Thyroid gland (tissue), 4 donors: ENCODE results near the gene TIMM50. TPM values are rescaled to one million over a fixed set of nuclear protein-coding genes. Genes with fewer than 3 reads are reported as not detected.
A peak's percentile ranks its signal among the peaks of the same experiment; 100 is the strongest.
"Not testable (repeated sequence)": the region's sequence is repeated elsewhere in the genome, so short reads cannot be mapped to it uniquely, and the experiment has no call there.

ENCODE experiments used
- DNase-seq, 2 donors: peaks; one replicate each; pipeline ENCODE4 v3.0.0-alpha.2; 2019
- H3K27ac ChIP-seq, 3 donors: fragments of 200-600 bp; sonication (generic); 1 replicate in 2 of 3; 2 replicates in 1 of 3; pipeline ENCODE4 v1.5.1; 2016 to 2019; ENCODE audit warnings: mild to moderate bottlenecking in 1 of 3, moderate library complexity in 1 of 3
- H3K27me3 ChIP-seq: fragments of 200-600 bp; sonication (generic); one replicate; pipeline ENCODE4 v1.5.1; 2019
- H3K36me3 ChIP-seq, 2 donors: fragments of 200-600 bp; sonication (generic); one replicate each; pipeline ENCODE4 v1.5.1; 2016 to 2019
- H3K4me1 ChIP-seq, 2 donors: fragments of 200-600 bp; sonication (generic); one replicate each; pipeline ENCODE4 v1.5.1; 2017 to 2019
- H3K4me3 ChIP-seq, 3 donors: fragments of 200-600 bp; sonication (generic); replicated peaks in 1 of 3; 1 replicate in 2 of 3; 2 replicates in 1 of 3; pipeline ENCODE4 v1.5.1; 2016; ENCODE audit warnings: mild to moderate bottlenecking in 1 of 3
- H3K9me3 ChIP-seq: fragments of 200-600 bp; sonication (generic); one replicate; pipeline ENCODE4 v1.5.1; 2017
- POLR2A ChIP-seq, 2 donors: fragments of 450-650 bp; IDR thresholded peaks; one replicate each; pipeline ENCODE4 v1.6.1; 2017; ENCODE audit warnings: antibody characterized with exemption in 2 of 2, mild to moderate bottlenecking in 2 of 2, moderate library complexity in 1 of 2
- WGBS, 2 donors: methylation state at CpG; one replicate each; pipeline ENCODE4 v1.1.5; 2017; 5-methylcytosine and 5-hydroxymethylcytosine counted together
- intact Hi-C: fragments of 100-400 bp; cut with DNase I; formaldehyde crosslinking; loops from one replicate; pipeline ENCODE4 v1.15.1; 2023
- total RNA-seq, 4 donors: library from RNA; depleted of rRNA; stranded (reverse); fragments of >200 nt; gene quantifications; one replicate each; pipeline ENCODE4 v1.2.3, GENCODE V29; 2016
- TF ChIP-seq, protein P1 (sequence below), 6 experiments: fragments of 200-600 bp in 3 of 6; fragments of 450-650 bp in 3 of 6; sonication (generic) in 3 of 6; IDR thresholded peaks; one replicate each; pipeline ENCODE4 v1.5.1; 2016 to 2019; ENCODE audit warnings: antibody characterized with exemption in 6 of 6, mild to moderate bottlenecking in 2 of 6, inconsistent platforms in 1 of 6, moderate library complexity in 1 of 6

The TIMM50 gene
- total RNA-seq, 4 donors from 2014 or later: 74.4 to 86.5 (median 84.5) TPM

DNA sequence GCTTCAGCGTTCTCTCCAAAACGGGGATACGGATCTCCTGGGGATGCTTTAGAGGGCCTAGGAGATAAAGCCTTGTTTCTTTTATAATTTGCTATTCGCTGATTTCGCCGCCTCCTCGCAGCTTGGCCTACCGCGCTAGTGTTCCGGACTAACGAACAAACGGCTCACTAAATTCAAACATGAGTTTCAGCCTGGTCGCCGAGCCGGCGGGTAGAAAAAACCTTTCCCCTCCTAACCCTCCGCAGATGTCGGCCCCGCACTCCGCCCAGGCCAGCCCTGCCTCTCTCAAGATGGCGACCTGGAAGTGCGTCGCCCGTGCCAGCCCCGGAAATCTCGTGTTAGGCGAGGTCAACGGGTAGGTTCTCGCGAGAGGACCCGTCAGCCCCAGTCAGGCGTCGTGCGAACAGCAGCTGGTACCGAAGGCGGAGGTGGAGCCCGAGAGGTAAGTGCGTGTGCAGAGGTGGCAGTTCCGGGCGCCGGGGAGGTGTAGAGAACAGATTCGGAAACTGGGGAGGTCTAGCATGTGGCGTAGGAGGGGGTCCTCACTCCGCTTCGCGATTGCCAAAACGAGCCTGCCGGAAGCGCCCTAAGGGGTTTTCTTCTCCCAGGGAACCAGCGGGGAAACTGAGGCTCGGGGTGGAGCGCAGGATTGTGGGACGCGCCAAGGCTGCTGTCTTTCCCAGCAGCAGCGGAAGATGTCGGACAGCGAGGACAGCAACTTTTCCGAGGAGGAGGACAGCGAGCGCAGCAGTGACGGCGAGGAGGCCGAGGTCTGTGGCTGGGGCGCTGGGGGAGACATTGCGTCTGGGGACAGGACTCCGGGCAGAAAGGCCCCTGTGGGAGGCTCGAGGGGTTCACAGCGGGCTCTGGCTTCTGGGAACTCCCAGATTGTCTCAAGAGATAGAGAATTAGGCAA is 35.2 kb upstream of the TIMM50 start, which contains the start of gene SUPT5H:
TSS of gene SUPT5H (plus strand) at position 387 of the 916 bp plus-strand sequence. CDS start at position 696, 309 bp downstream.
- H3K4me3 ChIP-seq: peak within 1 kb of the TSS; percentile 71 to 86 (median 85)
- TF ChIP-seq POLR2A (IDR thresholded peaks at IDR 0.05): peak; percentile 55 to 95
- TF ChIP-seq, protein P1, sequence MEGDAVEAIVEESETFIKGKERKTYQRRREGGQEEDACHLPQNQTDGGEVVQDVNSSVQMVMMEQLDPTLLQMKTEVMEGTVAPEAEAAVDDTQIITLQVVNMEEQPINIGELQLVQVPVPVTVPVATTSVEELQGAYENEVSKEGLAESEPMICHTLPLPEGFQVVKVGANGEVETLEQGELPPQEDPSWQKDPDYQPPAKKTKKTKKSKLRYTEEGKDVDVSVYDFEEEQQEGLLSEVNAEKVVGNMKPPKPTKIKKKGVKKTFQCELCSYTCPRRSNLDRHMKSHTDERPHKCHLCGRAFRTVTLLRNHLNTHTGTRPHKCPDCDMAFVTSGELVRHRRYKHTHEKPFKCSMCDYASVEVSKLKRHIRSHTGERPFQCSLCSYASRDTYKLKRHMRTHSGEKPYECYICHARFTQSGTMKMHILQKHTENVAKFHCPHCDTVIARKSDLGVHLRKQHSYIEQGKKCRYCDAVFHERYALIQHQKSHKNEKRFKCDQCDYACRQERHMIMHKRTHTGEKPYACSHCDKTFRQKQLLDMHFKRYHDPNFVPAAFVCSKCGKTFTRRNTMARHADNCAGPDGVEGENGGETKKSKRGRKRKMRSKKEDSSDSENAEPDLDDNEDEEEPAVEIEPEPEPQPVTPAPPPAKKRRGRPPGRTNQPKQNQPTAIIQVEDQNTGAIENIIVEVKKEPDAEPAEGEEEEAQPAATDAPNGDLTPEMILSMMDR (IDR thresholded peaks at IDR 0.05): peak in 1 of 6 experiments; percentile 19
- H3K27me3 ChIP-seq: no peaks in the 10 kb centered on the region
- H3K9me3 ChIP-seq: no peaks in the 10 kb centered on the region
- H3K27ac ChIP-seq: peak within 1 kb of the TSS; percentile 84 to 90 (median 88)
- intact Hi-C loops: loop anchor here (10.0 kb wide), 1 partner anchor 89 kb away; the partner anchor contains the start of gene EID2B
- 0% methylated on average over 34 to 56 of the region's 68 CpGs for WGBS, 2 donors
- DNase-seq: peak; percentile 98
- H3K36me3 ChIP-seq: no peaks in the 10 kb centered on the region
- H3K4me1 ChIP-seq: peaks cover 21 to 25% of the 10 kb centered on the region in 2 donors

DNA sequence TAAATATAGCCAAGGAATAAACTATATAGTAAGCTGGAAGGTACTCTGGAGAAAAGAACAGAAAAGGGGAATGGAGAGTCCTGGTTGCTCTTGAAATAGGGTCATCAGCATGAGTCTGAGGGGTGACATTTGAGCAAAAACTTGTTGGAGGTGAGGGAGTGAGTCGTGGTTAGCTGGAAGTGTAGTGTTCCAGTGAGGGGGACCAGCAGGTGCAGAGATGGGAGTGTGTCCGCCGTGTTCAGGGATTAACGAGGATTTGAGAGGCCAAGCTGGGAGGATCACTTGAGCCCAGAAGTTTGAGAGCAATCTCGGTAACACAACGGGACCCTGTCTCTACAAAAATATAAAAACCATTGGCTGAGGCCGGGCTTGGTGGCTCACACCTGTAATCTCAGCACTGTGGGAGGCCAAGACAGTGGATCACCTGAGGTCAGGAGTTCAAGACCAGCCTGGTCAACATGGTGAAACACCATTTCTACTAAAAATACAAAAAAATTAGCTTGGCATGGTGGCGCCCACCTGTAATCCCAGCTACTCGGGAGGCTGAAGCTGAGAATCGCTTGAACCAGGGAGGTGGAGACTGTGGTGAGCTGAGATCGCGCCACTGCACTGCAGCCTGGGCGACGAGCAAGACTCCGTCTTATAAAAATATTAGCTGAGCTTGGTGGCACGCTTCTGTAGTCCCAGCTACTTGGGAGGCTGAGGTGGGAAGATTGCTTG is 34.1 kb upstream of the TIMM50 start:
- WGBS, 2 donors: 76 to 85% methylated on average over 16 of the region's 16 CpGs
- DNase-seq: no peak
- H3K4me3 ChIP-seq: peak overlapping the region in 2 of 3 donors; percentile 85 to 86
- no peaks in the 10 kb centered on the region for H3K36me3 ChIP-seq
- TF ChIP-seq, protein P1 (IDR thresholded peaks at IDR 0.05): no peak
- TF ChIP-seq POLR2A (IDR thresholded peaks at IDR 0.05): no peak
- intact Hi-C loops: loop anchor here (10.0 kb wide), 1 partner anchor 88 kb away; the partner anchor contains the start of gene EID2B
- no peaks in the 10 kb centered on the region for H3K27me3 ChIP-seq
- no peaks in the 10 kb centered on the region for H3K9me3 ChIP-seq
- peak overlapping the region in 1 of 3 donors; percentile 88 for H3K27ac ChIP-seq
- peaks cover 21 to 25% of the 10 kb centered on the region in 2 donors for H3K4me1 ChIP-seq

DNA sequence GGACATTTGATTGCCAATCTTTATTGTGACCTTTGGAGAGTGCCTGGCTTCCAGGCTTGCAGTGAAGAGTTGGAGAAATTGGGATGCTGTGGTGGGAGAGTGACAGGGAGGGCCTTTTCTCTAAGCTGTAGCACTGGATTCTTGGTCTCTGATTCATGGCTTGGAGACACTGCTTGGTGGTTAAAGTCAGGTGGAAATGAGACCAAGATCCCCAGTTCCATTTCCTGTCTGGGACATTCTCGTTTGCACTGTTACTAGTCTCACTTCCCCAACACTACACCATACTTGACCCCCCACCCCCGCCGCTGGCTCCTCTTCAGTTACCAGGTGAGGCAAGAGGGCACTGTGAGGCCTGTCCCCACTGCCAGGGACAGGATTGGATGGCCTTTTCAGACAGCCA is 32.4 kb upstream of the TIMM50 start:
- intact Hi-C loops: loop anchor here (10.0 kb wide), 1 partner anchor 87 kb away; the partner anchor contains the start of gene EID2B
- WGBS, 2 donors: 67 to 77% methylated on average over 3 of the region's 3 CpGs

DNA sequence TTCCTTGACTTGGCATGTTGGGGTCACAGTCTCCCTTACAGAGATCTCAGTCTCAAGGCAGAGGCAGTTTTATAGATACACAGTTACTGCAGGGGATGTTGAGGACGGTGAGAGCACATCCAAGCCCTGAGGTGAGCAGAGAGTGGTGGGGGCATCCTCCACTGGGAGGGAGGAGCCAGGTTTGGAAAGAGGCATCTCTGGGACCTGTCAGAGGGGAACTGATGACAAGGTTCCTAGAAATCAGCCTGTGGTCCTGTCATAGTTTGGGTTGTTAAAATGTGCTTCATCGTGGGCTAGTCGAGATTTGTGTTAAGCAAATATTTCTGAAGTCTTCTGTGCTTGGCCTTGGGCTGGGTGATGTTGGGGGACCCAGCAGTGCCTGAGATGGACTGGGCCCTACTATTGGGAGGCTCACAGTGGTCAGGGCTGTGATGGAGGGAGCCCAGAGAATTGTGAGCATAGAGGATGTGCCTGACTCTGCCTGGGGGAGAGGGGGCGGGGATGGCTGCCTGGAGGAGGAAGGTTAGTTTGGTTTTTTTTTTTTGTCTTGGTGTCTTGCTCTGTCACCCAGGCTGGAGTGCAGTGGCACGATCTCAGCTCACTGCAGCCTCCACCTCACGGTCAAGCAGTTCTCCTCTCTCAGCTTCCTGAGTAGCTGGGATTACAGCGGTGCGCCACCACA is 31.4 kb upstream of the TIMM50 start:
- 79 to 88% methylated on average over 8 of the region's 8 CpGs for WGBS, 2 donors
- peaks cover 19 to 25% of the 10 kb centered on the region in 2 donors for H3K4me1 ChIP-seq

More for the DNA sequence above, 32.4 kb upstream of the TIMM50 start:
- Histone ChIP-seq H3K27me3 (no peaks in the 10 kb centered on the region), H3K36me3 (peaks cover under 1 to 3% of the 10 kb centered on the region in 2 donors), H3K9me3 (no peaks in the 10 kb centered on the region), H3K27ac (no peak overlapping the region), H3K4me1 (peaks cover 21 to 25% of the 10 kb centered on the region in 2 donors), H3K4me3 (no peak overlapping the region)
- TF ChIP-seq POLR2A (IDR thresholded peaks at IDR 0.05): no peak
- TF ChIP-seq, protein P1 (IDR thresholded peaks at IDR 0.05): no peak
- no peak for DNase-seq

DNA sequence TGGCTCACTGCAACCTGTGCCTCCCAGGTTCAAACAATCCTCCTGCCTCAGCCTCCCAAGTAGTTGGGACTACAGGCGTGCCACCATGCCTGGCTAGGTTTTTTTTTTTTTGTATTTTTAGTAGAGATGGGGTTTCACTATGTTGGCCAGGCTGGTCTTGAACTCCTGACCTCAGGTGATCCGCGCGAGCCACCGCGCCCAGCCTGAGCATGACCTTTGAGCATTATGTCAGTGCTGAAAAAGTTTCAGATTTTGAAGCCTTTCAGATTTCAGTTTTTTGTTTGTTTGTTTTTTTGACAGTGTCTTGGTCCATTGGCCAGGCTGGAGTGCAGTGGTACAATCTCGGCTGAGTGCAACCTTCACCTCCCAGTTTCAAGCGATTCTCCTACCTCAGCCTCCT is 29.4 kb upstream of the TIMM50 start:
- Histone ChIP-seq H3K36me3 (peaks cover 5 to 14% of the 10 kb centered on the region in 2 donors), H3K4me1 (peaks cover 9 to 24% of the 10 kb centered on the region in 2 donors)
- H3K9me3 ChIP-seq, H3K27ac ChIP-seq, H3K27me3 ChIP-seq, intact Hi-C loops, H3K4me3 ChIP-seq, DNase-seq: not testable (repeated sequence)
- 96 to 97% methylated on average over 8 of the region's 8 CpGs for WGBS, 2 donors

More for the DNA sequence above, 31.4 kb upstream of the TIMM50 start:
- Histone ChIP-seq H3K36me3 (peaks cover 5 to 8% of the 10 kb centered on the region in 2 donors), H3K9me3 (no peaks in the 10 kb centered on the region), H3K4me3 (no peak overlapping the region), H3K27ac (no peak overlapping the region), H3K27me3 (no peaks in the 10 kb centered on the region)
- no peak for DNase-seq
- TF ChIP-seq, protein P1 (IDR thresholded peaks at IDR 0.05): no peak
- TF ChIP-seq POLR2A (IDR thresholded peaks at IDR 0.05): no peak
- intact Hi-C loops: loop anchor here (10.0 kb wide), 1 partner anchor 86 kb away; the partner anchor contains the start of gene EID2B
